ENCODE results near the gene FGF7. TPM values are rescaled to one million over a fixed set of nuclear protein-coding genes. Genes with fewer than 3 reads are reported as not detected.

The FGF7 gene
- total and polyA plus RNA-seq, 2 experiments from 2014 or later, result 0.03 to 0.08 TPM

GRCh38 chr15:49428409-49429095, 5.5 kb downstream of the FGF7 start:
- no peaks in the 10 kb centered on the region for H3K9me3 Mint-ChIP-seq
- H3K79me2 ChIP-seq (replicated peaks; ENCODE audit: insufficient read depth), result no peaks in the 10 kb centered on the region

More at GRCh38 chr15:49428409-49429095, 5.5 kb downstream of the FGF7 start:
- no peak overlapping the region for H3K4me3 Mint-ChIP-seq
- no peaks in the 10 kb centered on the region for H3K9me2 ChIP-seq (ENCODE audit: insufficient read depth)
- ATAC-seq (no peak), DNase-seq (ENCODE audit: low spot score) (no peak)
- H3K27me3 Mint-ChIP-seq (ENCODE audit: insufficient read depth, low read depth, poor library complexity), result no peaks in the 10 kb centered on the region
- no peak overlapping the region for H3K27ac ChIP-seq (ENCODE audit: low read depth)
- peaks cover 9% of the 10 kb centered on the region; the same call in 1 of the 2 replicates for H3K4me1 ChIP-seq (ENCODE audit: insufficient read depth)
- H3F3A ChIP-seq (replicated peaks; ENCODE audit: low read depth), result no peaks in the 10 kb centered on the region
- H3K36me3 Mint-ChIP-seq (ENCODE audit: low read depth), result no peaks in the 10 kb centered on the region
- no peak overlapping the region for H3K4me3 ChIP-seq
- H3K4me1 Mint-ChIP-seq, result no peaks in the 10 kb centered on the region
- no peak for TF ChIP-seq CTCF (conservative IDR thresholded peaks at IDR 0.05; ENCODE audit: low read depth in 2 of 2)
- no peak for TF ChIP-seq JUNB (IDR thresholded peaks at IDR 0.05; ENCODE audit: unreplicated experiment)
- no peak for TF ChIP-seq EZH2 (IDR thresholded peaks at IDR 0.05; ENCODE audit: low read depth, unreplicated experiment)
- TF ChIP-seq ETS1 (IDR thresholded peaks at IDR 0.05), result no peak
- TF ChIP-seq REST (IDR thresholded peaks at IDR 0.05; ENCODE audit: unreplicated experiment), result no peak
- no peak for TF ChIP-seq ZNF114 (CRISPR knock-in tag; IDR thresholded peaks at IDR 0.05)
- TF ChIP-seq POLR2AphosphoS5 (IDR thresholded peaks at IDR 0.05; ENCODE audit: low read depth), result no peak
- TF ChIP-seq CREB1 (CRISPR knock-in tag; IDR thresholded peaks at IDR 0.05; ENCODE audit: low read depth), result no peak
- TF ChIP-seq ZNF462 (CRISPR knock-in tag; IDR thresholded peaks at IDR 0.05), result no peak
- no peak for TF ChIP-seq ZNF331 (CRISPR knock-in tag; IDR thresholded peaks at IDR 0.05; ENCODE audit: low read depth)
- TF ChIP-seq EZH2phosphoT487 (IDR thresholded peaks at IDR 0.05; ENCODE audit: unreplicated experiment), result no peak
- no peak for TF ChIP-seq NANOG (IDR thresholded peaks at IDR 0.05; ENCODE audit: borderline replicate concordance)
- TF ChIP-seq STAT1 (IDR thresholded peaks at IDR 0.05; ENCODE audit: unreplicated experiment), result no peak
- H3K27ac Mint-ChIP-seq, result no peak overlapping the region
- no peaks in the 10 kb centered on the region for H4K20me1 ChIP-seq (replicated peaks; ENCODE audit: insufficient read depth)
- no peaks in the 10 kb centered on the region for H3K36me3 ChIP-seq (ENCODE audit: insufficient read depth)
- no peaks in the 10 kb centered on the region for H3K27me3 ChIP-seq (ENCODE audit: insufficient read depth)
- no peak overlapping the region for H3K4me2 ChIP-seq
- no peak overlapping the region for H2AFZ ChIP-seq
